HepG2 (cell line): ENCODE data around the gene QRICH2. TPM values are rescaled to one million over a fixed set of nuclear protein-coding genes. Genes with fewer than 3 reads are reported as not detected.

ENCODE experiments used
- ARID2 ChIP-seq: sonication (generic); formaldehyde crosslinking; IDR thresholded peaks from 2 replicates; pipeline ENCODE4 v1.8.1; 2022; ENCODE audit warnings: mild to moderate bottlenecking, missing genetic modification reagents, borderline replicate concordance
- MATR3 ChIP-seq: sonication (generic); formaldehyde crosslinking; IDR thresholded peaks from 2 replicates; pipeline ENCODE4 v1.4.0; 2020; ENCODE audit warnings: missing genetic modification reagents
- TOE1 ChIP-seq: sonication (generic); formaldehyde crosslinking; IDR thresholded peaks from 2 replicates; pipeline ENCODE4 v1.4.0; 2020; ENCODE audit warnings: mild to moderate bottlenecking, missing genetic modification reagents
- ZFP36L1 ChIP-seq: sonication (generic); formaldehyde crosslinking; IDR thresholded peaks from 2 replicates; pipeline ENCODE4 v1.8.0; 2022; ENCODE audit warnings: mild to moderate bottlenecking, missing genetic modification reagents, moderate library complexity
- ZNF83 ChIP-seq: sonication (generic); formaldehyde crosslinking; IDR thresholded peaks from 2 replicates; pipeline ENCODE4 v1.4.0; 2020; ENCODE audit warnings: missing genetic modification reagents, mild to moderate bottlenecking, borderline replicate concordance
- polyA plus RNA-seq, 8 experiments: library from polyadenylated mRNA; depleted of rRNA in 3 of 8; stranded (reverse) in 7 of 8; unstranded in 1 of 8; fragments of >200 nt; fragmentation: Illumina TruSeq in 4 of 8; extraction: Trizol in 4 of 8; gene quantifications; 2 replicates each; pipeline versions ENCODE4 v1.2.1 to v1.2.3, GENCODE V29; 2011 to 2016; ENCODE audit warnings: low read depth in 4 of 8, missing spikeins in 1 of 8, mixed read lengths in 1 of 8; ENCODE audit not compliant: insufficient read depth in 1 of 8
- total RNA-seq, 5 experiments: library from RNA; depleted of rRNA; stranded (reverse); fragments of >200 nt; fragmentation: Illumina TruSeq; extraction: Trizol; gene quantifications; 2 replicates each; pipeline ENCODE4 v1.2.3, GENCODE V29; 2016; ENCODE audit warnings: low read depth in 1 of 5
- TF ChIP-seq, protein P1 (sequence below): sonication (generic); formaldehyde crosslinking; IDR thresholded peaks from 2 replicates; pipeline ENCODE4 v1.5.0; 2020; ENCODE audit warnings: mild to moderate bottlenecking, missing genetic modification reagents
- TF ChIP-seq, protein P2 (sequence below): sonication (generic); formaldehyde crosslinking; conservative IDR thresholded peaks from 2 replicates; pipeline ENCODE4 v1.8.1; 2023; ENCODE audit warnings: missing genetic modification reagents
- TF ChIP-seq, protein P3 (sequence below), 2 experiments: fragments of 450-650 bp in 1 of 2; sonication (generic) in 1 of 2; formaldehyde crosslinking in 1 of 2; IDR thresholded peaks; 2 replicates each; pipeline versions ENCODE4 v1.6.1 to v1.8.0; 2016 to 2022; ENCODE audit warnings: antibody characterized with exemption in 1 of 2, mild to moderate bottlenecking in 1 of 2, missing genetic modification reagents in 1 of 2
- TF ChIP-seq, protein P4 (sequence below): sonication (generic); formaldehyde crosslinking; IDR thresholded peaks from 2 replicates; pipeline ENCODE4 v1.4.0; 2020; ENCODE audit warnings: missing genetic modification reagents
- TF ChIP-seq, protein P5 (sequence below): sonication (generic); formaldehyde crosslinking; IDR thresholded peaks from 2 replicates; pipeline ENCODE4 v1.5.1; 2020; ENCODE audit warnings: mild to moderate bottlenecking, missing genetic modification reagents

Gene QRICH2
- total and polyA plus RNA-seq, 2 of the 13 experiments (the other 11 are each of a cell fraction or from before 2014, with no cell fraction given) = 3.7 to 5.7 TPM

DNA sequence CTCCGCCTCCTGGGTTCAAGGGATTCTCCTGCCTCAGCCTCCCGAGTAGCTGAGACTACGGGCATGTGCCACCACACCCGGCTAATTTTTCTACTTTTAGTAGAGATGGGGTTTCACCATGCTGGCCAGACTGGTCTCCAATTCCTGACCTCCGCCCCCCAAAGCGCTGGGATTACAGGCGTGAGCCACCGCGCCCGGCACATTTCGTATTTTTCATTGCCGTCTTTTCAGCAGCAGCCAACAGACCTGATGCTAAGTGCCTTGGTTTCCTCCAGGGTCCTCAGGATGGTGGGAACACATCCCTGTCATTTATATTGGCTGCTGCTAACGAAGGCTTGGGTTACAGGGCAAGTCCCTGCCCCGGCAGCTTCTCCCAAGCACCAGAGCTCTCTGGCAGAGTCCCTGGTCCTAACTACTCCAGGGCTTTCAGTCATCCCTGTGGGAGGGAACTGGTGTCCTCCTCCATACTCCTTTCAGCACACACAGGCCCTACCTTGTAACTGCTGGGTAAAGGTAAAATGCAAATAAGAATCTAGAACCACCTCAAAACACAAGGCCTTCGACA lies 66.3 kb downstream of the QRICH2 start (continued):
- no peak for TF ChIP-seq TOE1 (CRISPR knock-in tag)
- TF ChIP-seq ZNF83 = no peak
- TF ChIP-seq, protein P1, sequence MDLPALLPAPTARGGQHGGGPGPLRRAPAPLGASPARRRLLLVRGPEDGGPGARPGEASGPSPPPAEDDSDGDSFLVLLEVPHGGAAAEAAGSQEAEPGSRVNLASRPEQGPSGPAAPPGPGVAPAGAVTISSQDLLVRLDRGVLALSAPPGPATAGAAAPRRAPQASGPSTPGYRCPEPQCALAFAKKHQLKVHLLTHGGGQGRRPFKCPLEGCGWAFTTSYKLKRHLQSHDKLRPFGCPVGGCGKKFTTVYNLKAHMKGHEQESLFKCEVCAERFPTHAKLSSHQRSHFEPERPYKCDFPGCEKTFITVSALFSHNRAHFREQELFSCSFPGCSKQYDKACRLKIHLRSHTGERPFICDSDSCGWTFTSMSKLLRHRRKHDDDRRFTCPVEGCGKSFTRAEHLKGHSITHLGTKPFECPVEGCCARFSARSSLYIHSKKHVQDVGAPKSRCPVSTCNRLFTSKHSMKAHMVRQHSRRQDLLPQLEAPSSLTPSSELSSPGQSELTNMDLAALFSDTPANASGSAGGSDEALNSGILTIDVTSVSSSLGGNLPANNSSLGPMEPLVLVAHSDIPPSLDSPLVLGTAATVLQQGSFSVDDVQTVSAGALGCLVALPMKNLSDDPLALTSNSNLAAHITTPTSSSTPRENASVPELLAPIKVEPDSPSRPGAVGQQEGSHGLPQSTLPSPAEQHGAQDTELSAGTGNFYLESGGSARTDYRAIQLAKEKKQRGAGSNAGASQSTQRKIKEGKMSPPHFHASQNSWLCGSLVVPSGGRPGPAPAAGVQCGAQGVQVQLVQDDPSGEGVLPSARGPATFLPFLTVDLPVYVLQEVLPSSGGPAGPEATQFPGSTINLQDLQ = no peak
- TF ChIP-seq, protein P2, sequence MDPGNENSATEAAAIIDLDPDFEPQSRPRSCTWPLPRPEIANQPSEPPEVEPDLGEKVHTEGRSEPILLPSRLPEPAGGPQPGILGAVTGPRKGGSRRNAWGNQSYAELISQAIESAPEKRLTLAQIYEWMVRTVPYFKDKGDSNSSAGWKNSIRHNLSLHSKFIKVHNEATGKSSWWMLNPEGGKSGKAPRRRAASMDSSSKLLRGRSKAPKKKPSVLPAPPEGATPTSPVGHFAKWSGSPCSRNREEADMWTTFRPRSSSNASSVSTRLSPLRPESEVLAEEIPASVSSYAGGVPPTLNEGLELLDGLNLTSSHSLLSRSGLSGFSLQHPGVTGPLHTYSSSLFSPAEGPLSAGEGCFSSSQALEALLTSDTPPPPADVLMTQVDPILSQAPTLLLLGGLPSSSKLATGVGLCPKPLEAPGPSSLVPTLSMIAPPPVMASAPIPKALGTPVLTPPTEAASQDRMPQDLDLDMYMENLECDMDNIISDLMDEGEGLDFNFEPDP (CRISPR knock-in tag) = no peak
- TF ChIP-seq, protein P3, sequence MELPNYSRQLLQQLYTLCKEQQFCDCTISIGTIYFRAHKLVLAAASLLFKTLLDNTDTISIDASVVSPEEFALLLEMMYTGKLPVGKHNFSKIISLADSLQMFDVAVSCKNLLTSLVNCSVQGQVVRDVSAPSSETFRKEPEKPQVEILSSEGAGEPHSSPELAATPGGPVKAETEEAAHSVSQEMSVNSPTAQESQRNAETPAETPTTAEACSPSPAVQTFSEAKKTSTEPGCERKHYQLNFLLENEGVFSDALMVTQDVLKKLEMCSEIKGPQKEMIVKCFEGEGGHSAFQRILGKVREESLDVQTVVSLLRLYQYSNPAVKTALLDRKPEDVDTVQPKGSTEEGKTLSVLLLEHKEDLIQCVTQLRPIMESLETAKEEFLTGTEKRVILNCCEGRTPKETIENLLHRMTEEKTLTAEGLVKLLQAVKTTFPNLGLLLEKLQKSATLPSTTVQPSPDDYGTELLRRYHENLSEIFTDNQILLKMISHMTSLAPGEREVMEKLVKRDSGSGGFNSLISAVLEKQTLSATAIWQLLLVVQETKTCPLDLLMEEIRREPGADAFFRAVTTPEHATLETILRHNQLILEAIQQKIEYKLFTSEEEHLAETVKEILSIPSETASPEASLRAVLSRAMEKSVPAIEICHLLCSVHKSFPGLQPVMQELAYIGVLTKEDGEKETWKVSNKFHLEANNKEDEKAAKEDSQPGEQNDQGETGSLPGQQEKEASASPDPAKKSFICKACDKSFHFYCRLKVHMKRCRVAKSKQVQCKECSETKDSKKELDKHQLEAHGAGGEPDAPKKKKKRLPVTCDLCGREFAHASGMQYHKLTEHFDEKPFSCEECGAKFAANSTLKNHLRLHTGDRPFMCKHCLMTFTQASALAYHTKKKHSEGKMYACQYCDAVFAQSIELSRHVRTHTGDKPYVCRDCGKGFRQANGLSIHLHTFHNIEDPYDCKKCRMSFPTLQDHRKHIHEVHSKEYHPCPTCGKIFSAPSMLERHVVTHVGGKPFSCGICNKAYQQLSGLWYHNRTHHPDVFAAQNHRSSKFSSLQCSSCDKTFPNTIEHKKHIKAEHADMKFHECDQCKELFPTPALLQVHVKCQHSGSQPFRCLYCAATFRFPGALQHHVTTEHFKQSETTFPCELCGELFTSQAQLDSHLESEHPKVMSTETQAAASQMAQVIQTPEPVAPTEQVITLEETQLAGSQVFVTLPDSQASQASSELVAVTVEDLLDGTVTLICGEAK (IDR thresholded peaks at IDR 0.05) = no peak
- TF ChIP-seq, protein P3 (CRISPR knock-in tag; IDR thresholded peaks at IDR 0.05) = 0 out of 2 replicates have a peak, but pooled peaks have one; percentile 6
- TF ChIP-seq, protein P4, sequence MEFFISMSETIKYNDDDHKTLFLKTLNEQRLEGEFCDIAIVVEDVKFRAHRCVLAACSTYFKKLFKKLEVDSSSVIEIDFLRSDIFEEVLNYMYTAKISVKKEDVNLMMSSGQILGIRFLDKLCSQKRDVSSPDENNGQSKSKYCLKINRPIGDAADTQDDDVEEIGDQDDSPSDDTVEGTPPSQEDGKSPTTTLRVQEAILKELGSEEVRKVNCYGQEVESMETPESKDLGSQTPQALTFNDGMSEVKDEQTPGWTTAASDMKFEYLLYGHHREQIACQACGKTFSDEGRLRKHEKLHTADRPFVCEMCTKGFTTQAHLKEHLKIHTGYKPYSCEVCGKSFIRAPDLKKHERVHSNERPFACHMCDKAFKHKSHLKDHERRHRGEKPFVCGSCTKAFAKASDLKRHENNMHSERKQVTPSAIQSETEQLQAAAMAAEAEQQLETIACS (CRISPR knock-in tag) = no peak
- TF ChIP-seq, protein P5, sequence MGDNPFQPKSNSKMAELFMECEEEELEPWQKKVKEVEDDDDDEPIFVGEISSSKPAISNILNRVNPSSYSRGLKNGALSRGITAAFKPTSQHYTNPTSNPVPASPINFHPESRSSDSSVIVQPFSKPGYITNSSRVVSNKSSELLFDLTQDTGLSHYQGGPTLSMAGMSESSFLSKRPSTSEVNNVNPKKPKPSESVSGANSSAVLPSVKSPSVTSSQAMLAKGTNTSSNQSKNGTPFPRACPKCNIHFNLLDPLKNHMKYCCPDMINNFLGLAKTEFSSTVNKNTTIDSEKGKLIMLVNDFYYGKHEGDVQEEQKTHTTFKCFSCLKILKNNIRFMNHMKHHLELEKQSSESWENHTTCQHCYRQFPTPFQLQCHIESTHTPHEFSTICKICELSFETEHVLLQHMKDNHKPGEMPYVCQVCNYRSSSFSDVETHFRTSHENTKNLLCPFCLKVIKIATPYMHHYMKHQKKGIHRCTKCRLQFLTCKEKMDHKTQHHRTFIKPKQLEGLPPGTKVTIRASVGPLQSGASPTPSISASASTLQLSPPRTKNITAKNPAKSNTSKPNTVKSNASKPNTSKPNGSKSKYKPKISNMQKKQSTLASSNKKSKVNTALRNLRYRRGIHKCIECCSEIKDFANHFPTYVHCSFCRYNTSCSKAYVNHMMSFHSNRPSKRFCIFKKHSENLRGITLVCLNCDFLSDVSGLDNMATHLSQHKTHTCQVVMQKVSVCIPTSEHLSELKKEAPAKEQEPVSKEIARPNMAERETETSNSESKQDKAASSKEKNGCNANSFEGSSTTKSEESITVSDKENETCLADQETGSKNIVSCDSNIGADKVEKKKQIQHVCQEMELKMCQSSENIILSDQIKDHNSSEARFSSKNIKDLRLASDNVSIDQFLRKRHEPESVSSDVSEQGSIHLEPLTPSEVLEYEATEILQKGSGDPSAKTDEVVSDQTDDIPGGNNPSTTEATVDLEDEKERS = no peak
- no peak for TF ChIP-seq MATR3 (CRISPR knock-in tag)
- TF ChIP-seq ARID2 (CRISPR knock-in tag) = 0 out of 2 replicates have a peak, but pooled peaks have one; percentile 16
- no peak for TF ChIP-seq ZFP36L1 (CRISPR knock-in tag)
